AG10803 (cell line): ENCODE data around the gene ARHGAP15.

Experiments
- DNase-seq: peaks from one replicate; pipeline ENCODE4 v3.0.0; 2010; ENCODE audit warnings: low read depth
- H3K4me3 ChIP-seq: 2 replicates; pipeline ENCODE4 v1.5.1; 2011; ENCODE audit warnings: mild to moderate bottlenecking, low read length, control low read depth
- TF ChIP-seq, protein P1 (sequence below): conservative IDR thresholded peaks from 2 replicates; pipeline ENCODE4 v1.5.1; 2011; ENCODE audit warnings: mild to moderate bottlenecking, low read length, control low read depth, inconsistent platforms

ARHGAP15 gene

DNA sequence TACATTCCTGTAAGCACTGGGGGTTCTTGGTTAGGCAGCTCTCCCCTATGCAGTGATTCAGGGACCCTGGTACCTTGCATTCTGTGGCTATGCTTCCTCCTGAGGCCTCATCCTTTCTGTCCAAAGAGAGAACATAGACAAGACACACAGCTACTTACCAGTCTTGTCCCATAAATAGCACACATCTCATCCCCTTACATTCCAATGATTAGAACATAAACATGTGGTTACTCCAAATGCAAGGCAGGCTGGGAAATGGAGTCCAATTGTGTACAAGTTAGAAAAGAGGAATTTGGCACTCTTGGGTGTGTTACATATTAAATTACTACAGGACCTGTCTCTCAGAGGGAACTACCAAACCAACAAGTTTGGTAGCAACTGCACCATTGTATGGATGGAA is 171.3 kb downstream of the ARHGAP15 start:
- H3K4me3 ChIP-seq = no peak overlapping the region
- peak; percentile 2 for DNase-seq
- TF ChIP-seq, protein P1, sequence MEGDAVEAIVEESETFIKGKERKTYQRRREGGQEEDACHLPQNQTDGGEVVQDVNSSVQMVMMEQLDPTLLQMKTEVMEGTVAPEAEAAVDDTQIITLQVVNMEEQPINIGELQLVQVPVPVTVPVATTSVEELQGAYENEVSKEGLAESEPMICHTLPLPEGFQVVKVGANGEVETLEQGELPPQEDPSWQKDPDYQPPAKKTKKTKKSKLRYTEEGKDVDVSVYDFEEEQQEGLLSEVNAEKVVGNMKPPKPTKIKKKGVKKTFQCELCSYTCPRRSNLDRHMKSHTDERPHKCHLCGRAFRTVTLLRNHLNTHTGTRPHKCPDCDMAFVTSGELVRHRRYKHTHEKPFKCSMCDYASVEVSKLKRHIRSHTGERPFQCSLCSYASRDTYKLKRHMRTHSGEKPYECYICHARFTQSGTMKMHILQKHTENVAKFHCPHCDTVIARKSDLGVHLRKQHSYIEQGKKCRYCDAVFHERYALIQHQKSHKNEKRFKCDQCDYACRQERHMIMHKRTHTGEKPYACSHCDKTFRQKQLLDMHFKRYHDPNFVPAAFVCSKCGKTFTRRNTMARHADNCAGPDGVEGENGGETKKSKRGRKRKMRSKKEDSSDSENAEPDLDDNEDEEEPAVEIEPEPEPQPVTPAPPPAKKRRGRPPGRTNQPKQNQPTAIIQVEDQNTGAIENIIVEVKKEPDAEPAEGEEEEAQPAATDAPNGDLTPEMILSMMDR = no peak

GRCh38 chr2:143311426-143311825 is 182.2 kb downstream of the ARHGAP15 start:
- no peak overlapping the region for H3K4me3 ChIP-seq
- TF ChIP-seq, protein P1 = no peak
- DNase-seq = no peak

DNA sequence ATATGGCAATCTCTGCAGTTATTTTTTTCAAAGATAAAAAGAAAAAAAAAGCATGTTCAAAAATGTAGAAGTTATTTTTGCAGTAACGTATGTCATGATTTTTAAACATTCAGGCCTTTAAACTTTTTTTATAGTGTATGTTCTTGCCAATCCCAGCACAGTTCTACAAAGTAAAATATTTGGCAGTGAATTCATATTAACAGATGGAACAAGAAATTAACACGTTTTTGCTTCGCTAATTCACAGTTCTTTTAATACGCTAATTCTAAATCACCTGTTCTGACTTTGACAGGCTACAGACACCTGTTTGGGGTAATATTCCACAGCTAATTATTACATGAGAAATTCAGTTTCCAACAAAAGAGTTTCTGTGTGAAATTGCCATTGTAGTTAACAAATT is 183.2 kb downstream of the ARHGAP15 start:
- TF ChIP-seq, protein P1 = no peak
- no peak overlapping the region for H3K4me3 ChIP-seq
- DNase-seq = no peak

DNA sequence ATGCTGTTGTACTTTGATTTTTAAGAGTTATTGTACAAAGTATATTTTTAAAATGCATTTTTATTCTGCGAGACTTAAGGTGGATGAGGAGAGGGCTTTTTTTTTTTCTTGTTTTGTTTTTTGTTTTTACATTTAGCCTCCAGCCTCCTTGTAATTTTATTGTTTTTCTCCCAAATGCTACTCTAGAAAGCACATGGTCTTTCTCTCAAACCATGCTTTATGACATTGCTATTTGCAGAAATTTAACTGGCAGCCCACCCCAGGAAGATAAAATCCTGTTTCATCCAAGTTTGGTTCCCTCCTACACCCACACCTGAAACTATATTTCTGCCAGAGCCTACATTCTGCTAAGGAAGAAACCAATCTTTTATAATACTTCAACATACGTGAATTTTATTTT is 184.6 kb downstream of the ARHGAP15 start:
- no peak for DNase-seq
- TF ChIP-seq, protein P1 = no peak

GRCh38 chr2:143321994-143322393 is 192.8 kb downstream of the ARHGAP15 start:
- no peak for DNase-seq
- H3K4me3 ChIP-seq = no peak overlapping the region
- TF ChIP-seq, protein P1 = no peak

More for the DNA sequence above, 184.6 kb downstream of the ARHGAP15 start:
- no peak overlapping the region for H3K4me3 ChIP-seq

DNA sequence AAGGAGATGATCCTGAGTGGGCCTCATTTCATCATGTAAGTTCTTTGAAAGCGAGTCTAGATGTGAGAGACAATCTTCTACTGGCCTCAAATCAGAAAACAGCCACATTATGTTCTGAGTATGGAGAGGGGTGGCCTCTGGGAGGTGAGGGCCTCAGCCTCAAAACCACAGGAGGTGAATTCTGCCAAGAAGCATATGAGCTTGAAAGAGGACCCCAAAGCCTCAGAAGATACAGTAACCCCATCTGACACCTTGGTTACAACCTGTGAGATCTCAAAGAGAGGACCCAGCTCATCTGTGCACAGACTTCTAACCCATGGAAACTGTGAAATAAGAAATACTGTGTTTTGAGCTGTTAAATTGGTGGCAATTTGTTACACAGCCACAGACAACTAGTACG is 200.1 kb downstream of the ARHGAP15 start:
- H3K4me3 ChIP-seq = no peak overlapping the region
- TF ChIP-seq, protein P1 = no peak
- no peak for DNase-seq

DNA sequence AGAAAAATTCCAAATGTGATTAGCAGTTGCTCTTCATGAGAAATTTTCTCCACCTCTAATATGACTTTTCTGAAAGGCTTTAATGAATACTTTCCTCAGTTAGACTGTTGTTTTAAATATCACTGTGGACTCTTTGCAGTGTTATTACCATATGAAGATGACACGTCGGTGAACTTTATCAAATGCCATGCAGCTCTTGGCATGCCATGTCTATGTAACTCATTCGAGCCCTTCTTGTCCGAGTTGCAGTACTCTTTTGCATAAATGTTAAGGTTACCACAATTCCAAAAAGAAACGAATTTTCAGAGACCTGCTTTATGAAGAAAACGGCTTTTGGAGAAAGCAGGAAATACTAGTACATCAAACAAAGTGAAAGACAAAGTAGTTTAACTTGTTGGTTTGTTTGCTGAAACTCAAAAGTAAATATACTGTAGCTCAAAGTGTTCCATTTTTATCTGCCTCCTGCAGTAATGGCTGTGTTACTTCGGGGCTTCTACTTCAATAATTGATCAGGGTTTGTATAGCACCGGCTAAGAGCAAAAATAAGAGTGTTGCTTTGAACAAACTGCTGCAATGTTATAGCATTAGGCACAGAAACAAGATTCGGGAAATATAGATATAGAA is 204.1 kb downstream of the ARHGAP15 start:
- H3K4me3 ChIP-seq = no peak overlapping the region
- no peak for DNase-seq
- TF ChIP-seq, protein P1 = no peak
